H1 (cell line): ENCODE results near the gene PCDH19. TPM values are rescaled to one million over a fixed set of nuclear protein-coding genes. Genes with fewer than 3 reads are reported as not detected.

ENCODE experiments used
- CTCF ChIA-PET: fragments of 300-600 bp; sonication (Branson Sonifier 250); formaldehyde crosslinking; loops from one replicate; lab custom pipeline; 2021; ENCODE audit not compliant: partially characterized antibody; lab: Charles Lee
- POLR2A ChIA-PET: fragments of 300-600 bp; sonication (Branson Sonifier 250); formaldehyde crosslinking; loops from one replicate; lab custom pipeline; 2021; ENCODE audit warnings: inconsistent platforms; ENCODE audit not compliant: partially characterized antibody; lab: Charles Lee
- DNase-seq, 2 experiments: peaks; one replicate each; pipeline versions ENCODE4 v3.0.0 to v3.0.0-alpha.2; 2010 to 2022; ENCODE audit warnings: low spot score in 2 of 2, low read depth in 1 of 2, mixed read lengths in 1 of 2
- FAIRE-seq: peaks from 2 replicates; lab custom pipeline; 2011; peaks lifted over from hg19 to GRCh38; lab: Jason Lieb, UNC
- H2AFZ ChIP-seq: 2 replicates; pipeline ENCODE4 v1.8.1; 2012; ENCODE audit warnings: low read length, inconsistent platforms
- H2AK5ac ChIP-seq: 2 replicates; pipeline ENCODE4 v1.6.1; 2013; ENCODE audit warnings: low read depth, low read length
- H2BK120ac ChIP-seq: replicated peaks from 2 replicates; pipeline ENCODE3; 2013; ENCODE audit warnings: low read depth, low read length, inconsistent platforms
- H2BK12ac ChIP-seq: 2 replicates; pipeline ENCODE4 v1.6.1; 2013; ENCODE audit warnings: low read depth, low read length
- H2BK15ac ChIP-seq: 2 replicates; pipeline ENCODE4 v1.6.1; 2013; ENCODE audit warnings: low read length
- H2BK20ac ChIP-seq: 2 replicates; pipeline ENCODE4 v1.6.1; 2013; ENCODE audit warnings: low read length
- H2BK5ac ChIP-seq: 2 replicates; pipeline ENCODE4 v1.6.1; 2013; ENCODE audit warnings: low read depth, low read length
- H3K14ac ChIP-seq: 2 replicates; pipeline ENCODE4 v1.6.1; 2013; ENCODE audit warnings: inconsistent platforms; ENCODE audit not compliant: insufficient read length
- H3K18ac ChIP-seq: 2 replicates; pipeline ENCODE4 v1.6.1; 2013; ENCODE audit warnings: low read length; ENCODE audit errors: extremely low read depth
- H3K23ac ChIP-seq: 2 replicates; pipeline ENCODE4 v1.6.1; 2013; ENCODE audit warnings: inconsistent platforms; ENCODE audit not compliant: insufficient read length
- H3K23me2 ChIP-seq: 2 replicates; pipeline ENCODE4 v1.6.1; 2013; ENCODE audit warnings: low read depth, low read length
- H3K27ac ChIP-seq: 2 replicates; pipeline ENCODE4 v1.6.1; 2011; ENCODE audit warnings: low read depth, low read length, inconsistent platforms
- H3K27me3 ChIP-seq, 4 experiments: replicated peaks in 1 of 4; 1 replicate in 1 of 4; 2 replicates in 3 of 4; pipeline versions ENCODE4 v1.6.1 to v1.8.1; 2011 to 2013; ENCODE audit warnings: low read length in 3 of 4, mild to moderate bottlenecking in 3 of 4, inconsistent platforms in 2 of 4, mixed read lengths in 2 of 4, moderate library complexity in 1 of 4; ENCODE audit not compliant: control insufficient read depth in 3 of 4, insufficient read depth in 3 of 4; ENCODE audit errors: extremely low read depth in 1 of 4
- H3K36me3 ChIP-seq, 4 experiments: 2 replicates each; pipeline versions ENCODE4 v1.6.1 to v1.8.1; 2011 to 2013; ENCODE audit warnings: mild to moderate bottlenecking in 4 of 4, low read length in 3 of 4, moderate library complexity in 2 of 4, control low read depth in 1 of 4, inconsistent platforms in 1 of 4; ENCODE audit not compliant: insufficient read depth in 4 of 4, control insufficient read depth in 2 of 4
- H3K4ac ChIP-seq: replicated peaks from 2 replicates; pipeline ENCODE3; 2013; ENCODE audit warnings: low read length, low read depth, mixed read lengths, inconsistent platforms; ENCODE audit not compliant: insufficient read length
- H3K4me1 ChIP-seq, 4 experiments: replicated peaks in 1 of 4; 1 replicate in 1 of 4; 2 replicates in 3 of 4; pipeline versions ENCODE4 v1.6.1 to v1.8.1; 2011 to 2013; ENCODE audit warnings: low read length in 3 of 4, inconsistent platforms in 2 of 4, mixed read lengths in 1 of 4; ENCODE audit not compliant: insufficient read depth in 4 of 4, control insufficient read depth in 3 of 4
- H3K4me2 ChIP-seq, 2 experiments: 2 replicates each; pipeline versions ENCODE4 v1.6.1 to v1.8.1; 2011 to 2013; ENCODE audit warnings: low read depth in 2 of 2, low read length in 2 of 2, control low read depth in 1 of 2, inconsistent platforms in 1 of 2, mild to moderate bottlenecking in 1 of 2; ENCODE audit not compliant: insufficient read depth in 1 of 2
- H3K4me3 ChIP-seq, 4 experiments: fragments of 200-600, 300-600 bp in 1 of 4; sonication (generic), shearing (Covaris generic), sonication (Bioruptor Twin) in 1 of 4; 2 replicates each; pipeline versions ENCODE4 v1.5.1 to v1.8.1; 2011 to 2016; ENCODE audit warnings: low read length in 4 of 4, low read depth in 3 of 4, control low read depth in 2 of 4, inconsistent platforms in 2 of 4, mild to moderate bottlenecking in 2 of 4, mixed read lengths in 1 of 4, moderate library complexity in 1 of 4; ENCODE audit not compliant: insufficient read depth in 2 of 4; ENCODE audit errors: extremely low read depth in 1 of 4
- H3K56ac ChIP-seq: replicated peaks from 2 replicates; pipeline ENCODE3; 2013; ENCODE audit warnings: low read depth, mild to moderate bottlenecking, mixed read lengths, low read length, inconsistent platforms; ENCODE audit not compliant: insufficient read length
- H3K79me1 ChIP-seq: 2 replicates; pipeline ENCODE4 v1.6.1; 2013; ENCODE audit warnings: low read depth, low read length, control low read depth
- H3K79me2 ChIP-seq, 2 experiments: 2 replicates each; pipeline versions ENCODE4 v1.6.1 to v1.8.1; 2012 to 2013; ENCODE audit warnings: low read length in 2 of 2, mild to moderate bottlenecking in 2 of 2, inconsistent platforms in 1 of 2; ENCODE audit not compliant: insufficient read depth in 2 of 2, control insufficient read depth in 1 of 2
- H3K9ac ChIP-seq, 4 experiments: replicated peaks in 1 of 4; 1 replicate in 1 of 4; 2 replicates in 3 of 4; pipeline versions ENCODE4 v1.6.1 to v1.8.1; 2011 to 2013; ENCODE audit warnings: low read depth in 3 of 4, low read length in 3 of 4, control low read depth in 2 of 4, mild to moderate bottlenecking in 2 of 4, moderate library complexity in 2 of 4, inconsistent platforms in 1 of 4; ENCODE audit errors: extremely low read depth in 1 of 4
- H3K9me3 ChIP-seq, 2 experiments: 2 replicates each; pipeline versions ENCODE4 v1.6.1 to v1.8.1; 2012 to 2013; ENCODE audit warnings: mild to moderate bottlenecking in 2 of 2, moderate library complexity in 2 of 2, control low read depth in 1 of 2, inconsistent platforms in 1 of 2, low read depth in 1 of 2, low read length in 1 of 2, mixed read lengths in 1 of 2; ENCODE audit not compliant: insufficient read depth in 2 of 2
- H4K20me1 ChIP-seq, 2 experiments: replicated peaks in 1 of 2; 2 replicates each; pipeline versions ENCODE3 to v1.8.1; 2011 to 2013; ENCODE audit warnings: inconsistent platforms in 2 of 2, low read length in 2 of 2, mild to moderate bottlenecking in 1 of 2; ENCODE audit not compliant: insufficient read depth in 2 of 2, control insufficient read depth in 1 of 2
- H4K5ac ChIP-seq: 2 replicates; pipeline ENCODE4 v1.6.1; 2013; ENCODE audit warnings: low read length, low read depth, mixed read lengths, inconsistent platforms; ENCODE audit not compliant: insufficient read length
- H4K8ac ChIP-seq: 2 replicates; pipeline ENCODE4 v1.8.0; 2013; ENCODE audit warnings: mild to moderate bottlenecking, moderate library complexity, low read length, inconsistent platforms; ENCODE audit not compliant: insufficient read depth; ENCODE audit errors: extremely low read depth
- H4K91ac ChIP-seq: replicated peaks from 2 replicates; pipeline ENCODE3; 2013; ENCODE audit warnings: low read length, mixed read lengths, inconsistent platforms; ENCODE audit not compliant: insufficient read length
- SIRT6 ChIP-seq: IDR thresholded peaks from one replicate; pipeline ENCODE4 v1.7.1; 2012; ENCODE audit warnings: low read length, inconsistent platforms
- WGBS, 2 experiments: shearing (Covaris generic) in 1 of 2; methylation state at CpG; one replicate each; pipeline versions ENCODE4 v1.1.6 to v1.1.7; 2013 to 2015; ENCODE audit warnings: low lambda C conversion rate in 2 of 2, mixed read lengths in 2 of 2, inconsistent platforms in 1 of 2, low coverage in 1 of 2, missing lambda C conversion rate in 1 of 2; ENCODE audit not compliant: insufficient replicate concordance in 2 of 2, insufficient coverage in 1 of 2, insufficient read length in 1 of 2; ENCODE audit errors: extremely low coverage in 1 of 2, missing lambda C conversion rate in 1 of 2; 5-methylcytosine and 5-hydroxymethylcytosine counted together
- polyA plus RNA-seq, 7 experiments: library from polyadenylated mRNA; depleted of rRNA in 3 of 7; stranded (reverse) in 5 of 7; unstranded in 2 of 7; fragments of >200 nt in 5 of 7; fragments of 200-250 nt in 2 of 7; gene quantifications; 1 replicate in 5 of 7; 2 replicates in 1 of 7; 4 replicates in 1 of 7; pipeline versions ENCODE4 v1.2.1 to v1.2.3, GENCODE V29; 2011 to 2013; ENCODE audit warnings: missing spikeins in 2 of 7, mixed read lengths in 2 of 7
- total RNA-seq: library from RNA; stranded (reverse); fragmentation: NEBNext Ultra II Directional; extraction: Animal tissue kit (Norgen Biotek cat#: 25700); gene quantifications from 2 replicates; pipeline ENCODE4 v1.2.1, GENCODE V29; 2021

The PCDH19 gene
- total and polyA plus RNA-seq, 2 of the 8 experiments (the other 6 are each of a cell fraction or from before 2014, with no cell fraction given): 0.12 to 1.2 TPM

- Histone ChIP-seq H4K8ac (no peak overlapping the region), H4K5ac (no peak overlapping the region), H3K14ac (no peak overlapping the region), H3K56ac (no peak overlapping the region), H4K91ac (no peak overlapping the region), H2BK120ac (no peak overlapping the region), H4K20me1 (no peaks in the 10 kb centered on the region), H3K4me1 (no peaks in the 10 kb centered on the region), H3K27ac (no peak overlapping the region), H3K4me3 (no peak overlapping the region), H3K27me3 (no peaks in the 10 kb centered on the region), H3K23ac (no peak overlapping the region), H3K23me2 (no peaks in the 10 kb centered on the region), H2BK20ac (no peak overlapping the region), H3K9ac (no peak overlapping the region), H3K79me1 (no peaks in the 10 kb centered on the region), H2AK5ac (no peak overlapping the region), H3K18ac (no peak overlapping the region), H2BK12ac (no peak overlapping the region), H3K36me3 (no peaks in the 10 kb centered on the region), H2BK15ac (no peak overlapping the region), H3K79me2 (no peaks in the 10 kb centered on the region), H3K4me2 (no peak overlapping the region), H2BK5ac (no peak overlapping the region), H3K9me3 (no peaks in the 10 kb centered on the region), H2AFZ (no peak overlapping the region), H3K4ac (no peak overlapping the region)
- WGBS, 2 experiments: 90% methylated on average over 3 of the region's 3 CpGs; no CpG with 5 or more reads in 1 of the 2 experiments
- no peak for DNase-seq
- FAIRE-seq: no peak
- CTCF ChIA-PET: no interaction called here
- POLR2A ChIA-PET: no interaction called here
- TF ChIP-seq SIRT6: no peak
Observed at GRCh38 chrX:100263650-100264049, 146.4 kb downstream of the PCDH19 start.
